ENCODE data around the gene PLA2G4E. TPM values are rescaled to one million over a fixed set of nuclear protein-coding genes. Genes with fewer than 3 reads are reported as not detected.

The PLA2G4E gene
- total RNA-seq, 4 donors from 2014 or later, result not detected

GRCh38 chr15:41937568-41937923, 83.3 kb downstream of the PLA2G4E start:
- intact Hi-C loops (cut with DNase I), result no loop called here
- no peak overlapping the region for H3K4me3 ChIP-seq
- 85% methylated on average over 4 of the region's 4 CpGs for WGBS
- DNase-seq (ENCODE audit: extremely low spot score), result no peak
- peaks cover 47 to 67% (median 54%) of the 10 kb centered on the region in 4 donors for H3K4me1 ChIP-seq
- H3K9me3 ChIP-seq, result no peaks in the 10 kb centered on the region
- no peaks in the 10 kb centered on the region for H3K27me3 ChIP-seq
- H3K27ac ChIP-seq (replicated peaks in 1 of 4), result peak overlapping the region in 3 of 4 donors; percentile 65 to 77 (median 66)
- peaks cover 0 to 8% (median 4%) of the 10 kb centered on the region in 4 donors for H3K36me3 ChIP-seq
- TF ChIP-seq POLR2AphosphoS5 (IDR thresholded peaks at IDR 0.05) (no peak), POLR2A (IDR thresholded peaks at IDR 0.05; ENCODE audit: low read depth) (no peak)

GRCh38 chr15:41936649-41937567, 83.9 kb downstream of the PLA2G4E start:
- Histone ChIP-seq H3K4me3 (no peak overlapping the region), H3K36me3 (peaks cover 0 to 6% (median 3%) of the 10 kb centered on the region in 4 donors), H3K4me1 (peaks cover 53 to 74% (median 60%) of the 10 kb centered on the region in 4 donors), H3K9me3 (no peaks in the 10 kb centered on the region), H3K27ac (replicated peaks in 1 of 4) (peak overlapping the region in 3 of 4 donors; percentile 65 to 77 (median 66)), H3K27me3 (no peaks in the 10 kb centered on the region)
- no peak for DNase-seq (ENCODE audit: extremely low spot score)
- WGBS, result 71% methylated on average over 19 of the region's 19 CpGs
- intact Hi-C loops (cut with DNase I), result no loop called here
- TF ChIP-seq POLR2AphosphoS5 (IDR thresholded peaks at IDR 0.05), result peak; percentile 31 to 34
- TF ChIP-seq POLR2A (IDR thresholded peaks at IDR 0.05; ENCODE audit: low read depth), result no peak
- TF ChIP-seq EP300 (IDR thresholded peaks at IDR 0.05), result peak; percentile 31
- TF ChIP-seq CTCF (IDR thresholded peaks at IDR 0.05), result no peak

GRCh38 chr15:41936155-41936554, 84.7 kb downstream of the PLA2G4E start:
- Histone ChIP-seq H3K27ac (replicated peaks in 1 of 4) (peak overlapping the region; percentile 30 to 75 (median 50)), H3K4me1 (peaks cover 51 to 75% (median 65%) of the 10 kb centered on the region in 4 donors), H3K4me3 (no peak overlapping the region), H3K9me3 (no peaks in the 10 kb centered on the region), H3K27me3 (no peaks in the 10 kb centered on the region), H3K36me3 (peaks cover 0 to 6% (median 0%) of the 10 kb centered on the region in 4 donors)
- intact Hi-C loops (cut with DNase I), result no loop called here
- 87% methylated on average over 3 of the region's 3 CpGs for WGBS
- no peak for TF ChIP-seq POLR2A (IDR thresholded peaks at IDR 0.05; ENCODE audit: low read depth)
- TF ChIP-seq EP300 (IDR thresholded peaks at IDR 0.05), result no peak
- TF ChIP-seq CTCF (IDR thresholded peaks at IDR 0.05), result no peak
- TF ChIP-seq POLR2AphosphoS5 (IDR thresholded peaks at IDR 0.05), result no peak
- no peak for DNase-seq (ENCODE audit: extremely low spot score)

DNA sequence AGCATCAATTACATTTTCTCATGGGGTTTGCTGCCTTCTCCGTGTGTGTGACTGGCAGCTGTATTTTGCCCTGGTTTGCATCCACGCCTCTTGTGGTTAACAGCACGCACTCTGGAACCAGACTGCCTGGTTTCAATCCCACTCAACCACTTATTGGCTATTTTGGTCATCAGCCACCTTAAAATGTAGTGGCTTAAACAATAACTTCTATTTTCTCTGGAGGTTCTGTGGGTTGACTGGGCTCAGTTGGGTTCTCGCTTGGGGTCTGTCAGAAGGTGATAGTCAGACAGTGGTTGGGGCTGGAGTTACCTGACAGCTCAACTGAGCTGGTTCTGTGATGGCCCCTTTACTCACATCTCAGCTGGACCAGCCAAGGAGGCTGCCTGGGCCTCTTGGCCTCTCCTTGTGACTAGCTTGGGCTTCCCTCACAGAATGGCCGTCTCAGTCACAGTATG, 85.2 kb downstream of the PLA2G4E start:
- Histone ChIP-seq H3K4me3 (no peak overlapping the region), H3K36me3 (peaks cover 0 to 6% (median 0%) of the 10 kb centered on the region in 4 donors), H3K27ac (replicated peaks in 1 of 4) (peak overlapping the region; percentile 30 to 75 (median 44)), H3K27me3 (no peaks in the 10 kb centered on the region), H3K9me3 (no peaks in the 10 kb centered on the region), H3K4me1 (peaks cover 57 to 77% (median 67%) of the 10 kb centered on the region in 4 donors)
- no peak for DNase-seq (ENCODE audit: extremely low spot score)
- intact Hi-C loops (cut with DNase I), result no loop called here
- TF ChIP-seq POLR2A (IDR thresholded peaks at IDR 0.05; ENCODE audit: low read depth) (no peak), POLR2AphosphoS5 (IDR thresholded peaks at IDR 0.05) (no peak), CTCF (IDR thresholded peaks at IDR 0.05) (no peak), EP300 (IDR thresholded peaks at IDR 0.05) (no peak)
- WGBS, result 74% methylated on average over 5 of the region's 5 CpGs

DNA sequence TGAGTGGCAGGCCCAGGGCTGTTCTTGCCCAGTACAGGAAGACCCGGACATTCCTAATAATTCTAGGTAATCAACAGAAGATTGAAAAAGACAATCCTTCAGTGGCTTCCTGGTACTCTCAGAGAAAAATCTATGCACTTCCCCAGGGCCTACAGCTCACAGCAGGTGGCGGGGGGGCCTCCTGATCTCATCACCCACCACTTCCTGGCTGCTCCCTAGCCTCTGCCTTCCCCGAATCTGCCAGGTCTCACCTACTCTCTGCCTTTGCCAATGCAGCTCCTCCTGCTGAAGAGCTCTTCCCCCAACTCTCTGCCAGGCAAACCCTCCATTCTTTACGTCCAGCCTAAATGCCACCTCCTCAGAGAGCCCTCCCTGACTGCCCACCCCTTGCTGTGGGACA, 86.0 kb downstream of the PLA2G4E start:
- intact Hi-C loops (cut with DNase I), result no loop called here
- peak overlapping the region; percentile 30 to 75 (median 44) for H3K27ac ChIP-seq (replicated peaks in 1 of 4)
- no peak for DNase-seq (ENCODE audit: extremely low spot score)
- no peak overlapping the region for H3K4me3 ChIP-seq
- H3K36me3 ChIP-seq, result peaks cover 0 to under 1% (median 0%) of the 10 kb centered on the region in 4 donors
- peaks cover 64 to 85% (median 72%) of the 10 kb centered on the region in 4 donors for H3K4me1 ChIP-seq
- WGBS, result 82% methylated on average over 4 of the region's 4 CpGs
- no peaks in the 10 kb centered on the region for H3K9me3 ChIP-seq
- TF ChIP-seq CTCF (IDR thresholded peaks at IDR 0.05), result no peak
- no peak for TF ChIP-seq POLR2A (IDR thresholded peaks at IDR 0.05; ENCODE audit: low read depth)
- TF ChIP-seq EP300 (IDR thresholded peaks at IDR 0.05), result no peak
- no peak for TF ChIP-seq POLR2AphosphoS5 (IDR thresholded peaks at IDR 0.05)
- no peaks in the 10 kb centered on the region for H3K27me3 ChIP-seq

Measured in esophagus muscularis mucosa (tissue), 4 donors.